CD4-positive, alpha-beta T cell treated with Interleukin-15 for 1 hour (primary cell): ENCODE data around the gene KMT2C.
"Not testable (repeated sequence)": the region's sequence is repeated elsewhere in the genome, so short reads cannot be mapped to it uniquely, and the experiment has no call there.

ENCODE experiments used
- DNase-seq: peaks from one replicate; pipeline ENCODE4 v3.0.0-alpha.2; 2020

Gene KMT2C

DNA sequence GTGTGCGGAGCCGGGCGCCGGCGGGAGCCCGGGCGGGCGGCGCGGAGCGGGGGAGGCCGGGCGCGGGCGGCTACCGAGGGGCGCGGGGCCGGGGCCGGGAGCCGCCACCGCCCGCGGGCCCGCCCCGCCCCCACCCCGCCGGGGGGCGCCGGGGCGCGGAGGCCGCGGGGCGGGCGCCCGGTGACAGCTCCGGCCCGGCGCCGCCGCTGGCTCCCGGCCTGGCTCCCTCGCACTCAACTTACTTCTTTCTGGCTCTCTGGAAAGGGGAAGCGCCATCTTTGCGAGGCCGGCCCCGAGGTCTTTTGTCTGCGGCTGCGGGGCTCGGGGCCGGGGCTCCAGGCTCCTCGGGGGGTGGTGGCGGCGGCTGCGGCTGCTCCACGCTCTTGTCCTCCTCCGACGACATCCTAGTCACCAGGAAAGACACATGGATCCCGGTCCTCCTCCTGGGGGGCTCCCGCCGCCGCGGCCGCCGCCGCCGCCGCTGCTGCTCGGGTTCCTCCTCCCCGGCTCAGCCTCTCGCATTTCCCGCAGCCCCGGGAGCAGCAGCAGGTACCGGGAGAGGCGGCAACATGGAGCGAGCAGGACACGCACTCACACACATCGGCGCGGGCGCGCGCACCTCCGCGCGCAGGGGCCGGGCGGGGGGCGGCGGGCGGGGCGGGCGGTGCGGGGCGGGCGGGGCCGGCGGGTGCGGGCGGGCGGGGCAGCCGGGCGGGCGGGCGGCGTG lies at the start of gene KMT2C:
KMT2C (minus strand) TSS at position 620 of the 727 bp plus-strand sequence; CDS start at position 403, 217 bp downstream.
- peak; percentile 43 for DNase-seq

- no peak for DNase-seq
Measured at GRCh38 chr7:152481082-152481481, 45.3 kb upstream of the KMT2C start.

GRCh38 chr7:152480664-152481063 lies 44.9 kb upstream of the KMT2C start:
- no peak for DNase-seq

GRCh38 chr7:152479595-152479994 lies 43.8 kb upstream of the KMT2C start:
- DNase-seq = no peak

DNA sequence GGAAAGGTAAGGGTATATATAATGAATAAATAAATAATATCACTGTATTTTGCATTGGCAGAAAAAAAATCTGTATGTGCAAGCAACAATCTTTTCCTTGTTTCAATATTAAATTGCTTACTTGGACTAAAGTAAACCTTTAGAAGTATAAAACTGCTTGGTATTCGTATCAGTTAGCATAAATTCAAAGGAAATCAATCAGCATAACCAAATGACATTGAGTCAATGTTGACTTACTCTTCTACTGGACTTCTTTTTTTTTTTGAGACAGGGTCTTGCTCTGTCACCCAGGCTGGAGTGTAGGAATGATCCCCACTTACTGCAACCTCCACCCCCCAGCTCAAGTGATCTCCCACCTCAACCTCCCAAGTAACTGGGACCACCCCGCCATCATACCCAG lies 42.3 kb upstream of the KMT2C start:
- no peak for DNase-seq

DNA sequence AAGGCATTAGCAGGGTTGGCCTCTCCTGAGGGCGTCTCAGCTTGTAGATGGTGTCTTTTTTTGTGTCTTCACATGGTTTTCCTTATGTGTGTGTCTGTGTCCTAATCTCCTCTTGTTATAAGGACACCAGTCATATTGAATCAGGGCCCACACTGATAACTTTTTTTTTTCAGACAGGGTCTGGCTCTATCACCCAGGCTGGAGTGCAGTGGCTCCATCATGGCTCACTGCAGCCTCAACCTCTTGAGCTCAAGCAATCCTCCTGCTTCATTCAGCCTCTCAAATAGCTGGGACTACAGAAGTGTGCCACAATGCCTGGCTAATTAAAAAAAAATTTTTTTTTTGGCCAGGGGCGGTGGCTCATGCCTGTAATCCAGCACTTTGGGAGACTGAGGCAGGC lies 41.3 kb upstream of the KMT2C start:
- DNase-seq = no peak

- DNase-seq = no peak
Measured at GRCh38 chr7:152476551-152476950, 40.7 kb upstream of the KMT2C start.

DNA sequence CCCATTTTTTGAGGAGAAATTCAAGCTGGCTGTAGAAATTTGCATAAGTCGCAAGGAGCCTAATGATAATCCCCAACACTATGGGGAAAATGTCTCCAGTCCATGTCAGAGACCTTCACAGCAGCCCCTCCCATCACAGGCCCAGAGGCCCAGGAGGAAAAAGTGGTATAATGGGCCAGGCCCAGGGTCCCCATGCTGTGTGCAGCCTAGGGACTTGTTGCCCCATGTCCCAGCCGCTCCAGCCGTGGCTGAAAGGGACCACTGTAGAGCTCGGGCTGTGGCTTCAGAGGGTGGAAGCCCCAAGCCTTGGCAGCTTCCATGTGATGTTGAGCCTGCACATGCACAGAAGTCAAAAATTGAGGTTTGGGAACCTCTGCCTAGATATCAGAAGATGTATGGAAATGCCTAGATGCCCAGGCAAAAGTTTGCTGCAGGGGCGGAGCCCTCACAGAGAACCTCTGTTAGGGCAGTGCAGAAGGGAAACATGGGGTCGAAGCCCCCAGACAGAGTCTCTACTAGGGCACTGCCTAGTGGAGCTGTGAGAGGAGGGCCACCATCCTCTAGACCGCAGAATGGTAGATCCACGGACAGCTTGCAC lies 35.3 kb upstream of the KMT2C start:
- DNase-seq = not testable (repeated sequence)

GRCh38 chr7:152470251-152471022 lies 34.6 kb upstream of the KMT2C start:
- DNase-seq = not testable (repeated sequence)

DNA sequence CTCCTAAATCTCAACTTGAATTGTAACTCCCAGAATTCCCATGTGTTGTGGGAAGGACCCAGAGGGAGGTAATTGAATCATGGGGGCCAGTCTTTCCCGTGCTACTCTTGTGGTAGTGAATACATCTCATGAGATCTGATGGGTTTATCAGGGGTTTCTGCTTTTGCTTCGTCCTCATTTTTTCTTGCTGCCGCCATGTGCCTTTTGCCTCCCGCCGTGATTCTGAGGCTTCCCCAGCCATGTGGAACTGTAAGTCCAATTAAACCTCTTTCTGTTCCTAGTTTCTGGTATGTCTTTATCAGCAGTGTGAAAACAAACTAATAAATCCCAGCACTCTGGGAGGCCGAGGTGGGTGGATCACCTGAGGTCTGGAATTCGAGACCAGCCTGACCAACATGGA lies 33.8 kb upstream of the KMT2C start:
- not testable (repeated sequence) for DNase-seq

DNA sequence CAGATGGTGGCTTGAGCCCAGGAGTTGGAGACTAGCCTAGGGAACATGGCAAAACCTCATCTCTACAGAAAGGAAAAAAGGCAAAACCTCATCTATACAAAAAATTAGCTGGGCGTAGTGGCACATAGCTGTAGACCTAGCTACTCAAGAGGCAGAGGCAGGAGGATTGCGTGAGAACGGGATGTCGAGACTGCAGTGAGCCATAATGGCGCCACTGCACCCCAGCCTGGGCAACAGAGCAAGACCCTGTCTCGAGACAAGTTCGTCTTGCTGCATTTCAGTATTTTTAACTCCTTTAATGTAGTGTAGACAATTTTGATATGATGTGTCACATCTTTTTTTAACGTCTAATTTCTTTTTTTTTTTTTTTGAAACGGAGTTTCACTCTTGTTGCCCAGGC lies 31.4 kb upstream of the KMT2C start:
- no peak for DNase-seq

DNA sequence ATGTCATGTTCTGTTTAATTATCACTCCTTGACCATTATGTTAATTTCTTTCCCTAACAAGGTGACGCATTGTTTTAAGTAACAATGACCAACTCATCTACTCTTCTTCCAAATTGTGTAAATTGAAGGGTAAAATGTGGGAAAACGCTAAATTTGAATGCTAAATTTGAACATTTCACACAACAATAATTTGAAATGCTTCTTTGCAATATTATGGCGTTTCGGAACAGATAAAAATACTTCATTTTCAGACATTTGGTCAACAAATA lies 29.2 kb upstream of the KMT2C start:
- DNase-seq = no peak

GRCh38 chr7:152464312-152465118 lies 28.7 kb upstream of the KMT2C start:
- peak; percentile 70 for DNase-seq

DNA sequence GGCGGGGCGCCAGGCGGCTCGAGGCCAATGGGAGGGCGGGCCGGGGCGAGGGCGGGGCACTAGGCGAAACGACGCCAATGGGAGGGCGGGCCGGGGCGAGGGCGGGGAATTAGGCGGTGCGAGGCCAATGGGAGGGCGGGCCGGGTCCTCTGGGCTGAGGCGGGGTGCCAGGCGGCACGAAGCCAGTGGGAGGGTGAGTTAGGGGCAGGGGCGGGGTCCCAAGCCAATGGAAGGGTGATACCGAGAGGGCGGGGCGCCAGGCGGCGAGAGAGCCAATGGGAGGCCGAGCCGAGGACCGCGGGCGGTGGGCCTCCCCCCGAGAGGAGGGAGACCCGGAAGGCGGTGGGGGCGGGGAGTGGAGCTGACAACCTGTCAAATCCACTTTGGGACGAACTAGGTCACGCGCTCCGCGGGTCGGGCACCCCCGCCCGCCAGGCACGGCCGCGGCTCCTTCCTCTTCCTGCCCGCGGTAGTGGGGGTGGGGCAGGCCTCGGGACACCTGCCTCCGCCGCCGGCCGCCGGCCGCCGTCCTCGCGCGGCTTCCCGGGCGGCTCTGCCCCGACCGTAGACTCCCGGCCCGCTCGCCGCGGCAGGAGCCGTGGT lies 28.0 kb upstream of the KMT2C start:
- peak; percentile 100 for DNase-seq

DNA sequence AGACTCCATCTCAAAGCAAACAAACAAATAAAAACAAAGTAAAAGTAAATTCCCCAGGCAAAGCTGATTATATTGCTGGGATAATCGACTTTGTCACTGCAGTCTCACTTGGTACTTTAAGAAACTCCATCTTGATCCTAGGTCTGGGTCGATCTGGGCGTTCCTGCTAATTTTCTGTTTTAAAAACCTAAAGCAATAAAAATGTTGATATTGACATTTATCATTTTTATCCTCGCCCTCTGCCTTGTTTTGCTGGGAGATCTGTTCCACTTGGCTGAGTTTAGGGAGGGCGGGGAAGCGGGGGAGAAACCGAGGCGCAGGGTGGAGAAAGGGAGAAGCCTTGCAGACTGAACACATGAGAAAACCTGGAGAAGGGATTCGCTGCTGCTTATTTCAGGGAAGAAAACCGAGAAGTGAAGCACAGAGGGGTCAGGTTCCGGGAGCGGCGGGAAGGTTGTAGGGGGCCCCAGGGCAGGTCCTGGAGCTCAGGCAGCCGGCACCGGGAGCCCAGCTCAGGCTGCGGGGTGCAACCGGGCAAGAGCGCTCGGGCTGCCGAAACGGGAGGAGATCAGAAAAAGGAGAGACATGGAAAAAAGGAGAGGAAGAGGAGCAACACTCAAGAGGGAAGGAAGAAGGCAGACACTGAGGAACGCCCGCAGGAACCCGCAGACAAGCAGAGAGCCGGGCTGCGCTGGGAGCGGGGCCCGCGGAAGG lies 27.3 kb upstream of the KMT2C start:
- no peak for DNase-seq

DNA sequence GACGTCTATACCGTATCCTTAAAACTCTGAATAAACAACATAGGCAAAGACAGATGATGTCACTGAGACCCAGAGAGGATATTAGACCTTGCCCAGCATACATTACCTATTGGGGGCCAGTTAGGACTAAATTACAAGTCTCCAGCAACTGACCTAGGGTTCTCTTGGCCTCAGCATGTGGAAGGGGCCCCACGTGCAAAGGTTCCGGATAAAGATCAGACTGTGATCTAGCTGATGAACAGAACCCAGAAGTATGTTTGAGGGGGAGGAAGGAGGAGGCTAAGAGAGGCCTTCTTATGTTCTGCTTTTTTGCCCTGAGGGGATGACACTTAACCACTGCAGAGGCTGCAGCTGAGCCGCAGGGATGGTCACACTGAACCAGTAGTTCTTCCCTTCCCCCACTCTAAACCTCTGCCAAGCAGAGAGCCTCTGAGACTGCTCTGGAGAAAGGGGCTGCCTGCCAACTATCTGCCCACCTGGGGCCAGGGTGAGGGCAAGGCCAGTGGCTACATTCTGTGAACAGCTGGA lies 24.0 kb upstream of the KMT2C start:
- DNase-seq = peak; percentile 52

DNA sequence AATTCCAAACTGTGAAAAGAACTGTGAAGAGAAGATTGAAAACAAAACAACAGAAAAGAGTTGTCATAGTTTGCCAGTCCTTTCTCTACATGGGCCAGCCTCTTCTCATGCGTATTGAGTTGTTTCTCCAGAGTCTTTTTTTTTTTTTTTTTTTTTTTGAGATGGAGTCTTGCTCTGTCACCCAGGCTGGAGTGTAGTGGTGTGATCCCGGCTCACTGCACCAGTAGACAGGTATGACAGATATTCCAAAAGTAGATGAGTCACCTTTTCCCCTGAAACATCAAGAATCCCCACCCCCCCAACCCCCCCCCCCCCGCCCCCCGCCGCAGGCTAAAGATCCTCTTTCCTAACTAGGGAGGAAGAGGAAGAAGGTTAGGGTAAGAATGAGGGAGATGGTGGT lies 15.6 kb upstream of the KMT2C start:
- DNase-seq = no peak

GRCh38 chr7:152445386-152446008 lies 9.7 kb upstream of the KMT2C start:
- not testable (repeated sequence) for DNase-seq

DNA sequence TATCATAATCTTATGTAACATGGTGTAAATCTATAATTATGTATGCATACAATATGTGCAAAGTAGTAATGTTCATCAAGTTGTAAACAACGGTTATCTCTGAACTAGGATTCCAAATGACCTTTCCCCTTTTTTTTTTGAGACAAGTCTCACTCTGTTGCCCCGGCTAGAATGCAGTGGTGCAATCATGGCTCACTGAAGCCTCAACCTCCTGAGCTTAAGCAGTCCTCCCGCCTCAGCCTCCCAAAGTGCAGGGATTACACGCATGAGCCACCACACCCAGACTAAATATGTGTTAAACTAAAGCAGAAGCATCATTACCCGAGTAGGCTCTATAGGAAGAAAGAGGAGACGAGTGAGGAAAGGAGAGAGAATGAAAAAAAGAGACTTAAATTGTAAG lies 7.8 kb upstream of the KMT2C start:
- no peak for DNase-seq

- no peak for DNase-seq
Measured at GRCh38 chr7:152442330-152442835, 6.6 kb upstream of the KMT2C start.

DNA sequence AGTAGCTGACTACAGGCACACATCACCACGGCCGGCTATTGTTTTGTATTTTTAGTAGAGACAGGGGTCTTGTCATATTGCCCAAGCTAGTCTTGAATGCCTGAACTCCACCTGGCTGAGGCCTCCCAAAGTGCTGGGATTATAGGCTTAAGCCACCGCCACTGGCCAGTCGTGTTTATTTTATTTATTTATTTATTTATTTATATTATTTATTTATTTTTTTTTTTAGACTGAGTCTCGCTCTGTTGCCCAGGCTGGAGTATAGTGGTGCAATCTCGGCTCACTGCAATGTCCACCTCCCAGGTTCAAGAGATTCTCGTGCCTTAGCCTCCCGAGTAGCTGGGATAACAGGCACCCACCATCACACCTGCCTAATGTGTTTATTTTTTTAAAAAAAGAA lies 6.0 kb upstream of the KMT2C start:
- DNase-seq = not testable (repeated sequence)
